Coronary artery (tissue), 2 donors: ENCODE data around the gene CSNK1A1L.

Experiments used
- DNase-seq: peaks from one replicate; pipeline ENCODE4 v3.0.0-alpha.2; 2017; ENCODE audit warnings: low spot score
- H3K27ac ChIP-seq, 2 donors: fragments of 200-600 bp; sonication (generic); one replicate each; pipeline ENCODE4 v1.5.1; 2016 to 2019
- H3K4me3 ChIP-seq: fragments of 200-600 bp; sonication (generic); 2 replicates; pipeline ENCODE4 v1.5.1; 2016; ENCODE audit warnings: mild to moderate bottlenecking, moderate library complexity
- TF ChIP-seq, protein P1 (sequence below): fragments of 200-600 bp; sonication (generic); IDR thresholded peaks from one replicate; pipeline ENCODE4 v1.5.1; 2019; ENCODE audit warnings: antibody characterized with exemption

Gene CSNK1A1L

DNA sequence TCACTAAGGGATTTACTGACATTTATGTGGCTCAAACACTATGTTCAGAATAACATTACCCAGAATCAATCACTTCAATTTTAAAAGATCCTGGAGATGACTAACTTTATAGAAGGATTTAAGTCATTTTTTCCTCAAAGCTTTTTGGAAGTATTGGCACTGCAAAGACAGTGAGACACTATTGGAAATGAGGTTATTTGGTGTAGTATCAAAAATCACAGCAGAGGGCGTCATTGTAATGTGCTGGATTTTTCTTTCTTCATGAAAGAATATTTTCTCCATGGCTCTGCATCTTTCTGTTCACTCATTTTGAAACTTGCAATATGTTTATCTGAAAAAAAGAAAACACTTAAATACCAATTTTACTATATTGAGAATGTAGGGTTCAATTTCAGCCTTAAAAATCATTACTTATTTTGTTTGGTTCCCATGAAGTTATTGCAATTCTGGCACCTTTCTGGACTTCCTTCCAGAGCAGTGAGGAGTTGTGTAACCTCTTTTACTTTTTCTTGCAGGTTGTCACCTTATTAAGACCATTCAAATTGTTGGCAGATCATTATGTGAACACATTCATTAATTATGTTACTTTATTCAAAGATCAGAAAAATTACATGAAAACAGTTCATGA, 3.7 kb upstream of the CSNK1A1L start:
- Histone ChIP-seq H3K27ac (no peak overlapping the region), H3K4me3 (no peak overlapping the region)
- DNase-seq = no peak
- TF ChIP-seq, protein P1, sequence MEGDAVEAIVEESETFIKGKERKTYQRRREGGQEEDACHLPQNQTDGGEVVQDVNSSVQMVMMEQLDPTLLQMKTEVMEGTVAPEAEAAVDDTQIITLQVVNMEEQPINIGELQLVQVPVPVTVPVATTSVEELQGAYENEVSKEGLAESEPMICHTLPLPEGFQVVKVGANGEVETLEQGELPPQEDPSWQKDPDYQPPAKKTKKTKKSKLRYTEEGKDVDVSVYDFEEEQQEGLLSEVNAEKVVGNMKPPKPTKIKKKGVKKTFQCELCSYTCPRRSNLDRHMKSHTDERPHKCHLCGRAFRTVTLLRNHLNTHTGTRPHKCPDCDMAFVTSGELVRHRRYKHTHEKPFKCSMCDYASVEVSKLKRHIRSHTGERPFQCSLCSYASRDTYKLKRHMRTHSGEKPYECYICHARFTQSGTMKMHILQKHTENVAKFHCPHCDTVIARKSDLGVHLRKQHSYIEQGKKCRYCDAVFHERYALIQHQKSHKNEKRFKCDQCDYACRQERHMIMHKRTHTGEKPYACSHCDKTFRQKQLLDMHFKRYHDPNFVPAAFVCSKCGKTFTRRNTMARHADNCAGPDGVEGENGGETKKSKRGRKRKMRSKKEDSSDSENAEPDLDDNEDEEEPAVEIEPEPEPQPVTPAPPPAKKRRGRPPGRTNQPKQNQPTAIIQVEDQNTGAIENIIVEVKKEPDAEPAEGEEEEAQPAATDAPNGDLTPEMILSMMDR = peak; percentile 49

DNA sequence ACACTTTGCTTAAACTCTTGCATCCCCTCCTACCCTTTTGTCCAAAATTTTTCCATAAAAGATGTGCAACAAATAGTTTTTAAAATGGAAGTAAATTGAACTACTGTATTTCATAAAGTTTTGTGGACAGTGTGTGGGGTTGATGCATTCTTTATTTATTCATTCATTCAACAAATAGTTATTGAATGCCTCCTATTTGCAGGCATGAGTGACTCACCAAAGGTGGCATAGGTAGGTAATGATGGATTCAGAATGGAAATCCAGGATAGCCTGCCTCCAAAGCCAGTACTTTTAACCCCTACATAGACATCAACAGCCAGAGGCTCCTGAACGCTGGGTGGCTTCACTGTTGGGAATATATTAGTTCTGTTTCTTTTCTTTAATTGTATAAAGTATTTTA, 2.4 kb upstream of the CSNK1A1L start:
- TF ChIP-seq, protein P1 = no peak
- DNase-seq = no peak
- H3K27ac ChIP-seq = no peak overlapping the region
- H3K4me3 ChIP-seq = no peak overlapping the region

DNA sequence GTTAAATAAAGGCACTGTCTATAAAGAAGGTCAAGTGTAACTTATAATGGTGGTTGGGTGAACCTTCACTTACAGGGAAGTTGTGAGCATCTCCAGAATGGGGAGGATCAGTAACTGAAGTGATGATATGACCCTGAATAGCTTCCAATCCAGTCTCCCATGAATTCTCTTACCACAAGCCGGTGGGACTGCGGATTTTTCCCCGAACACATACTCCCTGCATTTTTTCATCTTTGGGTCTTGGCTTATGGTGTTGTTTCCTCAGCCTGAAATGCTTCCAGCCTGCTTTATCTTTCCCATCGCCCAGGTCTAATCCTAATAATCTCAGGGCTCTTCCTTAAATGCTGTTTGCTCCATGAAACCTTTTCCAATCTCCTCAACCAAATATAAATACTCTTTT, 2.0 kb upstream of the CSNK1A1L start:
- no peak for DNase-seq
- H3K4me3 ChIP-seq = no peak overlapping the region
- TF ChIP-seq, protein P1 = no peak
- no peak overlapping the region for H3K27ac ChIP-seq

DNA sequence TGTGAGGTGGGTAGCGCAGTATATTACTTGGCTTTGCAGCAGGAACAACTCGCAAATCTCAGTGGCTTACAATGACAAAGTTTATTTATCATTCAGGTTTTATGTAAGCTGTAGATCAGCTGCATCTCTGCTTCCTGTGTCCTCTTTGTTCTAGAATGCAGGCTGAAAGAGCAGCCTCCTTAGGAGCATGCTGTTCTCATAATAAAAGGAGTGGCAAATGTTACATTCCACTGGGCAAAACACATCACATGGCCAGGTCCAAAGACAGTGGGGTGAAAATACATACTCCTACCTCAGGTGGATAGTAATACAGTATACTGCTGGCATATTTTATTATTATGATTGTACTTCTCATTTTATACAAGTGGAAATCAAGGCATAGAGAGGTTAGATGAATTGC, 1.2 kb upstream of the CSNK1A1L start:
- Histone ChIP-seq H3K4me3 (no peak overlapping the region), H3K27ac (no peak overlapping the region)
- DNase-seq = no peak
- TF ChIP-seq, protein P1 = no peak

DNA sequence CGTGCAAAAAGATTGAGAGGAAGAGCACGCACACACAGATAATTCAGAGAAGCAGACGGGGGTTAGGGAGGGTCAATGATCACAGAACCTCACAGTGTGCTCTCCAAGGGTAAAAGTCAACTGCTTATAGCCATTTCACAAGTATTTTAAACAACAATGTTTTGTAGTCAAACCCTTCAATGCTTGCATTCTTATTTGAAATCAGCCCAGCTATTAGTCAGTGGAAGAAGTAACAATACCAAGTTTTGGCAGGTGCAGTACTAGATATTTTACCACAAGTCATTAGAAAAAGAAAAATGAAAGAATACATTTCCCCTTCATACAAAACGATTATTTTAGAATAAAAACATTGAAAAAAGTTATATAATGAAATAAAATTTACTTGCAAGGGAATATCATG, 2.6 kb downstream of the CSNK1A1L start:
- Histone ChIP-seq H3K27ac (no peak overlapping the region), H3K4me3 (no peak overlapping the region)
- DNase-seq = no peak
- TF ChIP-seq, protein P1 = no peak

DNA sequence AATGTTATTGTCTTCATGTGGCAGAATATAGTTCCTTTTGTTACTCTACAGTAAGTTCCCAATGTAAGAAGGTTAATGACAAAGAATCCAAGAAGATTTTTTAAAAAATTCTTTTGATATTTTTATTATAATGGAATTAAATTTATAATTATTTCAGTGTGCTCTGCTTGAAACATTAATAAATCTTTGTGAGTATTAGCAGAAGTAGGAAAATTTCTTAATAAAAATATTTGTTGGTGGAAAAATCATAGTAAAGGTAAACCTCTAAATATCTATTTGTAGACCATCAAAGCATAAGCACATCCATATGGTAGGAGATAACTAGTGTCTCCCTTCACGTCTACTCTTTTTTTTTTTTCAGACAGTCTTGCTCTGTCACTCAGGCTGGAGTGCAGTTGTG, 4.3 kb downstream of the CSNK1A1L start:
- TF ChIP-seq, protein P1 = no peak
- Histone ChIP-seq H3K4me3 (no peak overlapping the region), H3K27ac (no peak overlapping the region)
- no peak for DNase-seq

DNA sequence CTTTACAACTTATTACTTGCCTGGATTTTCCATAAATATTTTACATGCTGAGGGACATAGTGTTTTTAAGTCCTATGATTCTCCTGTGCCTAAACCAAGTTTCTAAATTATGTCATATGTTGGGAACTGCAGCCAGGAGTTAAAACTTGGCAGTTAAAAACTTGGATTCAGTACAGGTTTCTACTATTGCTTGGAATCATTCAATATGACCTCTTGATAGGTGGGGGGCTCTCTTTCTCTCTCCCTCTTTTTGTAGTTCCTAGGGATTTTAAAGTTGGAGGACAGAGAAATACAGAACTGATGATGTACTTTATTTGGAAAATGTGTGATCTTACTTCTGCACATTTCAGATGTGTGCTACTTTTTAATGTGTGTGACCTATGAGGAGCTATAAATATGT, 4.7 kb downstream of the CSNK1A1L start:
- no peak for DNase-seq
- Histone ChIP-seq H3K4me3 (no peak overlapping the region), H3K27ac (no peak overlapping the region)
- TF ChIP-seq, protein P1 = no peak
